ENCODE results near the gene PLOD3. TPM values are rescaled to one million over a fixed set of nuclear protein-coding genes. Genes with fewer than 3 reads are reported as not detected.
A peak's percentile ranks its signal among the peaks of the same experiment; 100 is the strongest.

Gene PLOD3
- total and polyA plus RNA-seq, 9 of the 15 experiments (the other 6 are each of a cell fraction or from before 2014, with no cell fraction given): 2.8 to 101 (median 30.9) TPM

GRCh38 chr7:101265622-101266516, 48.5 kb upstream of the PLOD3 start (continued):
- no peak for TF ChIP-seq ARID3B (CRISPR knock-in tag; IDR thresholded peaks at IDR 0.05; ENCODE audit: borderline replicate concordance)
- no peak for TF ChIP-seq ZKSCAN3 (CRISPR knock-in tag; IDR thresholded peaks at IDR 0.05)
- no peak for TF ChIP-seq MAZ (CRISPR knock-in tag; conservative IDR thresholded peaks at IDR 0.05 in 1 of 2, IDR thresholded peaks at IDR 0.05 in 1 of 2)
- TF ChIP-seq MTA2 (IDR thresholded peaks at IDR 0.05; ENCODE audit: low read depth): peak; percentile 57; the same call in 1 of the 2 replicates
- TF ChIP-seq CBFB (CRISPR knock-in tag; IDR thresholded peaks at IDR 0.05): 0 out of 2 replicates have a peak, but pooled peaks have one; percentile 40
- TF ChIP-seq CCAR2 (IDR thresholded peaks at IDR 0.05; ENCODE audit: low read depth, low read length): no peak
- no peak for TF ChIP-seq TCF7L2 (IDR thresholded peaks at IDR 0.05; ENCODE audit: low read depth, low read length)
- TF ChIP-seq ZNF695 (CRISPR knock-in tag; IDR thresholded peaks at IDR 0.05): no peak
- no peak for TF ChIP-seq E2F5 (CRISPR knock-in tag; IDR thresholded peaks at IDR 0.05)
- no peak for TF ChIP-seq HBP1 (CRISPR knock-in tag; IDR thresholded peaks at IDR 0.05)
- no peak for TF ChIP-seq SIRT6 (IDR thresholded peaks at IDR 0.05; ENCODE audit: low read depth, low read length)
- TF ChIP-seq RBM34 (IDR thresholded peaks at IDR 0.05; ENCODE audit: borderline replicate concordance, insufficient read depth, low read length): no peak
- TF ChIP-seq ARHGAP35 (IDR thresholded peaks at IDR 0.05; ENCODE audit: partially characterized antibody): no peak
- TF ChIP-seq XRCC5 (IDR thresholded peaks at IDR 0.05; ENCODE audit: low read depth, low read length): no peak
- no peak for TF ChIP-seq PRPF4 (IDR thresholded peaks at IDR 0.05; ENCODE audit: insufficient read depth, low read depth, low read length, poor library complexity, severe bottlenecking)
- TF ChIP-seq ARID4B (CRISPR knock-in tag; IDR thresholded peaks at IDR 0.05): peak; percentile 60; the same call in 1 of the 2 replicates
- TF ChIP-seq TAL1 (IDR thresholded peaks at IDR 0.05): peak; percentile 90
- no peak for TF ChIP-seq ATF4 (CRISPR knock-in tag; IDR thresholded peaks at IDR 0.05)

All from K562 (cell line).